Measurements from ENCODE around the gene SNX25. TPM values are rescaled to one million over a fixed set of nuclear protein-coding genes. Genes with fewer than 3 reads are reported as not detected.
A peak's percentile ranks its signal among the peaks of the same experiment; 100 is the strongest.

The SNX25 gene
- total and polyA plus RNA-seq, 2 of the 13 experiments (the other 11 are each of a cell fraction or from before 2014, with no cell fraction given) = 23.4 to 23.5 TPM

- TF ChIP-seq IKZF5 (CRISPR knock-in tag; IDR thresholded peaks at IDR 0.05) (no peak), PAF1 (CRISPR knock-in tag; IDR thresholded peaks at IDR 0.05) (no peak), PRMT3 (CRISPR knock-in tag; IDR thresholded peaks at IDR 0.05; ENCODE audit: borderline replicate concordance, low read depth) (peak; percentile 81; the same call in 1 of the 2 replicates), BCL3 (CRISPR knock-in tag; IDR thresholded peaks at IDR 0.05) (peak; percentile 92), ZFP37 (CRISPR knock-in tag; IDR thresholded peaks at IDR 0.05; ENCODE audit: borderline replicate concordance) (no peak), MAFF (IDR thresholded peaks at IDR 0.05; ENCODE audit: low read depth, low read length) (no peak), PPARG (CRISPR knock-in tag; conservative IDR thresholded peaks at IDR 0.05) (no peak), ZBTB43 (CRISPR knock-in tag; conservative IDR thresholded peaks at IDR 0.05) (peak; percentile 73), ZNF724P (CRISPR knock-in tag; IDR thresholded peaks at IDR 0.05; ENCODE audit: borderline replicate concordance) (no peak), KLF13 (CRISPR knock-in tag; IDR thresholded peaks at IDR 0.05) (no peak), HCFC1 (IDR thresholded peaks at IDR 0.05; ENCODE audit: low read depth, low read length) (no peak), ZMAT3 (CRISPR knock-in tag; conservative IDR thresholded peaks at IDR 0.05) (peak; percentile 68; the same call in 1 of the 2 replicates), POLR2A (IDR thresholded peaks at IDR 0.05; ENCODE audit: insufficient read depth in 1 of 2, low read depth in 2 of 2, low read length in 2 of 2) (peak in 1 of 2 experiments; percentile 34; a peak in 1 of 4 replicates), HOXA5 (CRISPR knock-in tag; IDR thresholded peaks at IDR 0.05) (no peak), MYPOP (CRISPR knock-in tag; IDR thresholded peaks at IDR 0.05) (no peak), KDM2A (CRISPR knock-in tag; IDR thresholded peaks at IDR 0.05; ENCODE audit: borderline replicate concordance, low read depth) (0 out of 2 replicates have a peak, but pooled peaks have one; percentile 24), BRD4 (CRISPR knock-in tag; IDR thresholded peaks at IDR 0.05) (peak; percentile 54; the same call in 1 of the 2 replicates), BRF2 (CRISPR knock-in tag; IDR thresholded peaks at IDR 0.05) (peak; percentile 86; the same call in 1 of the 2 replicates), ZBTB25 (CRISPR knock-in tag; IDR thresholded peaks at IDR 0.05) (peak; percentile 46; the same call in 1 of the 2 replicates), POLR2G (IDR thresholded peaks at IDR 0.05; ENCODE audit: low read depth, low read length) (peak; percentile 71), PHF20 (CRISPR knock-in tag; IDR thresholded peaks at IDR 0.05) (peak; percentile 43; the same call in 1 of the 2 replicates), RFX1 (IDR thresholded peaks at IDR 0.05) (peak; percentile 84), ZNF563 (CRISPR knock-in tag; IDR thresholded peaks at IDR 0.05) (peak; percentile 85; the same call in 1 of the 2 replicates), RFX3 (CRISPR knock-in tag; IDR thresholded peaks at IDR 0.05) (peak; percentile 81)
Measured at GRCh38 chr4:185203486-185204237, 5.7 kb upstream of the SNX25 start, which contains the start of gene CFAP97 (continued).
